GM18909 (cell line): Measurements from ENCODE around the gene TIMP3.
"Not testable (repeated sequence)": the region's sequence is repeated elsewhere in the genome, so short reads cannot be mapped to it uniquely, and the experiment has no call there.

Source experiments
- ATAC-seq: cut with Tn5 transposase; IDR thresholded peaks from one replicate; pipeline ENCODE4 v1.9.1; 2021; ENCODE audit warnings: mild to moderate bottlenecking; ENCODE audit not compliant: unreplicated experiment, poor library complexity

Gene TIMP3

GRCh38 chr22:32801537-32802236 is at the start of gene TIMP3:
TSS of gene TIMP3 (plus strand) at chr22:32801705. CDS start at chr22:32802002, 297 bp downstream.
- no peak for ATAC-seq

GRCh38 chr22:32752326-32752725 is 49.2 kb upstream of the TIMP3 start:
- ATAC-seq: no peak

GRCh38 chr22:32752816-32753520 is 48.5 kb upstream of the TIMP3 start:
- no peak for ATAC-seq

- ATAC-seq: no peak
Observed at GRCh38 chr22:32753591-32753990, 47.9 kb upstream of the TIMP3 start.

GRCh38 chr22:32754413-32755041 is 47.0 kb upstream of the TIMP3 start:
- ATAC-seq: no peak

- not testable (repeated sequence) for ATAC-seq
Observed at GRCh38 chr22:32757086-32757762, 44.3 kb upstream of the TIMP3 start.

- no peak for ATAC-seq
Observed at GRCh38 chr22:32758866-32759385, 42.6 kb upstream of the TIMP3 start.

GRCh38 chr22:32760396-32760795 is 41.1 kb upstream of the TIMP3 start:
- no peak for ATAC-seq

GRCh38 chr22:32760815-32761214 is 40.7 kb upstream of the TIMP3 start:
- no peak for ATAC-seq

GRCh38 chr22:32761251-32761903 is 40.1 kb upstream of the TIMP3 start:
- no peak for ATAC-seq

- no peak for ATAC-seq
Observed at GRCh38 chr22:32764330-32765131, 37.0 kb upstream of the TIMP3 start.

GRCh38 chr22:32765132-32765618 is 36.3 kb upstream of the TIMP3 start:
- no peak for ATAC-seq

GRCh38 chr22:32771756-32772155 is 29.7 kb upstream of the TIMP3 start:
- no peak for ATAC-seq

- ATAC-seq: no peak
Observed at GRCh38 chr22:32775957-32776356, 25.5 kb upstream of the TIMP3 start.

- ATAC-seq: no peak
Observed at GRCh38 chr22:32776397-32776796, 25.1 kb upstream of the TIMP3 start.

GRCh38 chr22:32776802-32777201 is 24.7 kb upstream of the TIMP3 start:
- ATAC-seq: no peak

- ATAC-seq: no peak
Observed at GRCh38 chr22:32777987-32778386, 23.5 kb upstream of the TIMP3 start.

GRCh38 chr22:32780726-32781310 is 20.7 kb upstream of the TIMP3 start:
- no peak for ATAC-seq

- ATAC-seq: no peak
Observed at GRCh38 chr22:32781695-32782094, 19.8 kb upstream of the TIMP3 start.
